A673 (cell line): ENCODE measurements around the gene PDGFD.

Source experiments
- EZH2 ChIP-seq: fragments of 200-600 bp; sonication (generic); IDR thresholded peaks from 2 replicates; pipeline ENCODE4 v1.6.1; 2017; ENCODE audit warnings: borderline replicate concordance, low read depth, mild to moderate bottlenecking, mixed read lengths, antibody characterized with exemption, low read length; ENCODE audit not compliant: poor library complexity, severe bottlenecking
- TF ChIP-seq, protein P1 (sequence below): fragments of 300-800, 200-600 bp; sonication (generic); conservative IDR thresholded peaks from 2 replicates; pipeline ENCODE4 v1.5.1; 2017; ENCODE audit warnings: low read depth, mild to moderate bottlenecking, antibody characterized with exemption, low read length, moderate library complexity, mixed read lengths

DNA sequence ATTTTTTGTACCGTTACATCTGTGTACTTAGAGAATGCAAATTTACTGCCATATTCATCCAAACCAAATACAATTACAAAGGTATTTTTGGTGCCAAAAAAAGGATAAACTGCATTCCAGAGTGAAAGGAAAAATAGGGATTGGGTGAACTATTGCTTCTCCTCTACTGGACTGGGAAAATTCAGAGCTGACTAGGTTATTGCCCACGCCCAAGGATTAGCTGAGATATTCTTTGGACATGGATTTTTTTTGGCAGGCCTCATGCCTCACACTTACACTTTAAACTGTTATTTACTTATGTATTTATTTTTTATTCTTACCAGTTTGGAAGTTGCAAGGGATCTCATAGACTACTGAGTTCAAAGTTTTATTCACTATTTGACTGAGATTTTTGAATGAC lies 203.8 kb downstream of the PDGFD start:
- no peak for TF ChIP-seq EZH2
- TF ChIP-seq, protein P1, sequence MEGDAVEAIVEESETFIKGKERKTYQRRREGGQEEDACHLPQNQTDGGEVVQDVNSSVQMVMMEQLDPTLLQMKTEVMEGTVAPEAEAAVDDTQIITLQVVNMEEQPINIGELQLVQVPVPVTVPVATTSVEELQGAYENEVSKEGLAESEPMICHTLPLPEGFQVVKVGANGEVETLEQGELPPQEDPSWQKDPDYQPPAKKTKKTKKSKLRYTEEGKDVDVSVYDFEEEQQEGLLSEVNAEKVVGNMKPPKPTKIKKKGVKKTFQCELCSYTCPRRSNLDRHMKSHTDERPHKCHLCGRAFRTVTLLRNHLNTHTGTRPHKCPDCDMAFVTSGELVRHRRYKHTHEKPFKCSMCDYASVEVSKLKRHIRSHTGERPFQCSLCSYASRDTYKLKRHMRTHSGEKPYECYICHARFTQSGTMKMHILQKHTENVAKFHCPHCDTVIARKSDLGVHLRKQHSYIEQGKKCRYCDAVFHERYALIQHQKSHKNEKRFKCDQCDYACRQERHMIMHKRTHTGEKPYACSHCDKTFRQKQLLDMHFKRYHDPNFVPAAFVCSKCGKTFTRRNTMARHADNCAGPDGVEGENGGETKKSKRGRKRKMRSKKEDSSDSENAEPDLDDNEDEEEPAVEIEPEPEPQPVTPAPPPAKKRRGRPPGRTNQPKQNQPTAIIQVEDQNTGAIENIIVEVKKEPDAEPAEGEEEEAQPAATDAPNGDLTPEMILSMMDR: no peak
